Measurements from ENCODE around the gene AQP11. TPM values are rescaled to one million over a fixed set of nuclear protein-coding genes. Genes with fewer than 3 reads are reported as not detected.

Gene AQP11
- total RNA-seq, 1 experiment from 2014 or later: 2.2 TPM

GRCh38 chr11:77611921-77612320 is 22.2 kb downstream of the AQP11 start:
- Histone ChIP-seq H3K27me3 (ENCODE audit: low read length) (no peaks in the 10 kb centered on the region), H4K20me1 (ENCODE audit: low read length) (no peaks in the 10 kb centered on the region), H3F3A (ENCODE audit: low read length, unreplicated experiment) (no peaks in the 10 kb centered on the region), H3K9me3 (ENCODE audit: low read length) (no peaks in the 10 kb centered on the region), H3K36me3 (ENCODE audit: low read depth, low read length) (peaks cover 43% of the 10 kb centered on the region), H3K4me1 (ENCODE audit: insufficient read depth, low read length) (no peaks in the 10 kb centered on the region), H2AFZ (ENCODE audit: low read length) (no peak overlapping the region), H3K79me2 (ENCODE audit: low read length) (no peaks in the 10 kb centered on the region), H3K9me2 (replicated peaks; ENCODE audit: low read length) (no peaks in the 10 kb centered on the region), H3K9ac (ENCODE audit: low read length) (no peak overlapping the region), H3K4me3 (ENCODE audit: low read length) (no peak overlapping the region), H3K4me2 (ENCODE audit: low read length) (no peak overlapping the region), H3K27ac (ENCODE audit: low read length) (no peak overlapping the region)
- no peak for ATAC-seq
- no TSS peak for BruUV-seq (replicated peaks)
- CTCF ChIA-PET: no interaction called here
- POLR2A ChIA-PET (ENCODE audit: unreplicated experiment): no interaction called here
- DNase-seq: no peak
- intact Hi-C loops (cut with micrococcal nuclease): no loop called here
- TF ChIP-seq EZH2phosphoT487 (IDR thresholded peaks at IDR 0.05; ENCODE audit: borderline replicate concordance, low read length): no peak
- TF ChIP-seq CTCF (conservative IDR thresholded peaks at IDR 0.05; ENCODE audit: low read depth, low read length): no peak
- no peak for TF ChIP-seq EZH2 (IDR thresholded peaks at IDR 0.05; ENCODE audit: low read length, unreplicated experiment)

GRCh38 chr11:77617892-77618291 is 28.1 kb downstream of the AQP11 start:
- H3K36me3 ChIP-seq (ENCODE audit: low read depth, low read length): peaks cover 53% of the 10 kb centered on the region
- no peaks in the 10 kb centered on the region for H3K4me1 ChIP-seq (ENCODE audit: insufficient read depth, low read length)
- DNase-seq (no peak), ATAC-seq (no peak)
- no peaks in the 10 kb centered on the region for H3K27me3 ChIP-seq (ENCODE audit: low read length)
- no TSS peak for BruUV-seq (replicated peaks)
- intact Hi-C loops (cut with micrococcal nuclease): loop anchor here (2.0 kb wide), 2 partner anchors 61 to 423 kb away; no protein-coding TSS in a partner anchor
- CTCF ChIA-PET: no interaction called here
- POLR2A ChIA-PET (ENCODE audit: unreplicated experiment): no interaction called here
- H3K27ac ChIP-seq (ENCODE audit: low read length): no peak overlapping the region
- no peaks in the 10 kb centered on the region for H3K79me2 ChIP-seq (ENCODE audit: low read length)
- TF ChIP-seq EZH2phosphoT487 (IDR thresholded peaks at IDR 0.05; ENCODE audit: borderline replicate concordance, low read length) (no peak), EZH2 (IDR thresholded peaks at IDR 0.05; ENCODE audit: low read length, unreplicated experiment) (no peak), CTCF (conservative IDR thresholded peaks at IDR 0.05; ENCODE audit: low read depth, low read length) (no peak)
- H3F3A ChIP-seq (ENCODE audit: low read length, unreplicated experiment): no peaks in the 10 kb centered on the region
- no peak overlapping the region for H3K4me3 ChIP-seq (ENCODE audit: low read length)
- no peak overlapping the region for H3K9ac ChIP-seq (ENCODE audit: low read length)
- H2AFZ ChIP-seq (ENCODE audit: low read length): no peak overlapping the region
- no peaks in the 10 kb centered on the region for H4K20me1 ChIP-seq (ENCODE audit: low read length)
- H3K9me2 ChIP-seq (replicated peaks; ENCODE audit: low read length): no peaks in the 10 kb centered on the region
- no peaks in the 10 kb centered on the region for H3K9me3 ChIP-seq (ENCODE audit: low read length)
- H3K4me2 ChIP-seq (ENCODE audit: low read length): no peak overlapping the region

GRCh38 chr11:77619576-77620198 is 29.9 kb downstream of the AQP11 start:
- ChIA-PET POLR2A (ENCODE audit: unreplicated experiment) (no interaction called here), CTCF (interaction anchor here (0.6 to 0.9 kb wide), 4 partner anchors 70 to 424 kb away, joined by 3 to 4 read pairs (median 3); partner anchors contain the start of gene INTS4)
- peak; percentile 57 for ATAC-seq

More at GRCh38 chr11:77619576-77620198, 29.9 kb downstream of the AQP11 start:
- intact Hi-C loops (cut with micrococcal nuclease): loop anchor here (2.0 kb wide), 2 partner anchors 63 to 425 kb away; no protein-coding TSS in a partner anchor
- Histone ChIP-seq H3K27me3 (ENCODE audit: low read length) (no peaks in the 10 kb centered on the region), H3K9me3 (ENCODE audit: low read length) (no peaks in the 10 kb centered on the region), H3K4me2 (ENCODE audit: low read length) (no peak overlapping the region), H2AFZ (ENCODE audit: low read length) (no peak overlapping the region), H3K9ac (ENCODE audit: low read length) (no peak overlapping the region), H3F3A (ENCODE audit: low read length, unreplicated experiment) (no peaks in the 10 kb centered on the region), H3K27ac (ENCODE audit: low read length) (no peak overlapping the region), H4K20me1 (ENCODE audit: low read length) (no peaks in the 10 kb centered on the region), H3K4me3 (ENCODE audit: low read length) (no peak overlapping the region), H3K4me1 (ENCODE audit: insufficient read depth, low read length) (no peaks in the 10 kb centered on the region), H3K9me2 (replicated peaks; ENCODE audit: low read length) (no peaks in the 10 kb centered on the region), H3K36me3 (ENCODE audit: low read depth, low read length) (peaks cover 55% of the 10 kb centered on the region), H3K79me2 (ENCODE audit: low read length) (no peaks in the 10 kb centered on the region)
- no TSS peak for BruUV-seq (replicated peaks)
- TF ChIP-seq CTCF (conservative IDR thresholded peaks at IDR 0.05; ENCODE audit: low read depth, low read length) (peak; percentile 93), EZH2 (IDR thresholded peaks at IDR 0.05; ENCODE audit: low read length, unreplicated experiment) (no peak), EZH2phosphoT487 (IDR thresholded peaks at IDR 0.05; ENCODE audit: borderline replicate concordance, low read length) (no peak)
- DNase-seq: peak; percentile 92
